Measurements from ENCODE around the gene ULK4. TPM values are rescaled to one million over a fixed set of nuclear protein-coding genes. Genes with fewer than 3 reads are reported as not detected.

The ULK4 gene
- total RNA-seq, 1 experiment from 2014 or later: 6.3 TPM

DNA sequence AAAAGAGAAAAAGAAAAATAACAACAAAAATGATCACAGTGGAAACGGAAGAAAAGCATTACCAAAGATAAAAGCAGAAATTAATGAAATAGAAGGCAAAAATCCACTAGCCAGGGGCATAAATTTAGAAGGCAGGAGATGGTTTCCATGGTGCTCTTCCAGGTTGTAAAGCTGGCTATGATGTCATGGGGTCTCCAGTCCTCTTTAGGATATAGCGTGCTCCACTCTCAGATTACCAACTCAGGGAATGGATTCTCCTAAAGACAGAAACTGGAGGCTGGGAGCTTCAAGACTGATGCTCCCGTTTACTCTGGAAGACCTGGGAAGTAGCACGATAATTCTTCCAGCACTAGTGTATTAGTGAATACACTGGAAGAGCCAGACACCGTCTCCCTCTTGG is 10.9 kb upstream of the ULK4 start (continued):
- no peak for TF ChIP-seq TCF7L2 (IDR thresholded peaks at IDR 0.05; ENCODE audit: borderline replicate concordance, extremely low read depth, insufficient read depth, insufficient read length)
- no peak for TF ChIP-seq SRF (IDR thresholded peaks at IDR 0.05; ENCODE audit: low read depth)
- TF ChIP-seq, protein P1, sequence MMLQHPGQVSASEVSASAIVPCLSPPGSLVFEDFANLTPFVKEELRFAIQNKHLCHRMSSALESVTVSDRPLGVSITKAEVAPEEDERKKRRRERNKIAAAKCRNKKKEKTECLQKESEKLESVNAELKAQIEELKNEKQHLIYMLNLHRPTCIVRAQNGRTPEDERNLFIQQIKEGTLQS (IDR thresholded peaks at IDR 0.05): no peak
- no peak for TF ChIP-seq EZH2 (IDR thresholded peaks at IDR 0.05)
- TF ChIP-seq EGR1 (IDR thresholded peaks at IDR 0.05; ENCODE audit: low read depth): no peak
- TF ChIP-seq YY1 (IDR thresholded peaks at IDR 0.05; ENCODE audit: extremely low read depth, insufficient replicate concordance, low read depth, low read length): no peak
- no peak for TF ChIP-seq ZFX (IDR thresholded peaks at IDR 0.05)
- no peak for TF ChIP-seq SP1 (IDR thresholded peaks at IDR 0.05; ENCODE audit: low read depth)
- no peak for TF ChIP-seq SIN3A (IDR thresholded peaks at IDR 0.05; ENCODE audit: low read depth)
- no peak for TF ChIP-seq POLR2AphosphoS5 (IDR thresholded peaks at IDR 0.05; ENCODE audit: low read depth, low read length)

DNA sequence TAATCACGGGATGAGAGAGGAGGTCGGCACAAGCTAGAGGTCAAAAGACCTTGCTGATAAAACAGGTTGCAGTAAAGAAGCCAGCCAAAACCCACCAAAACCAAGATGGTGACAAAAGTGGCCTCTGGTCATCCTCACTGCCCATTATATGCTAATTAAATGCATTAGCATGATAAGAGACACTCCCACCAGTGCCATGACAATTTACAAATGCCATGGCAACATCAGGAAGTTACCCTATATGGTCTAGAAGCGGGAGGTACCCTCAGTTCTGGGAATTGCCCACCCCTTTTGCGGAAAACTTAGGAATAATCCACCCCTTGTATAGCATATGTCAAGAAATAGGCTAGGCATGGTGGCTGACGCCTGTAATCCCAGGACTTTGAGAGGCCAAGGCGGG is 4.3 kb upstream of the ULK4 start:
- TF ChIP-seq SP1 (IDR thresholded peaks at IDR 0.05; ENCODE audit: low read depth) (no peak), ZFX (IDR thresholded peaks at IDR 0.05) (no peak), EGR1 (IDR thresholded peaks at IDR 0.05; ENCODE audit: low read depth) (no peak), POLR2AphosphoS5 (IDR thresholded peaks at IDR 0.05; ENCODE audit: low read depth, low read length) (no peak), ELF1 (IDR thresholded peaks at IDR 0.05; ENCODE audit: borderline replicate concordance, low read depth) (no peak), REST (IDR thresholded peaks at IDR 0.05; ENCODE audit: low read depth) (no peak), CBX3 (IDR thresholded peaks at IDR 0.05; ENCODE audit: low read depth) (no peak), SRF (IDR thresholded peaks at IDR 0.05; ENCODE audit: low read depth) (no peak)
- H3K27me3 ChIP-seq (ENCODE audit: insufficient read depth, low read length): no peaks in the 10 kb centered on the region
- H3K79me2 ChIP-seq (ENCODE audit: insufficient read depth, low read length): no peaks in the 10 kb centered on the region
- no peak overlapping the region for H2AFZ ChIP-seq (ENCODE audit: low read depth, low read length, poor library complexity, severe bottlenecking)
- no peak overlapping the region for H3K4me3 ChIP-seq (replicated peaks in 1 of 2; ENCODE audit: low read depth in 1 of 2, low read length in 2 of 2)
- H3K27ac ChIP-seq (ENCODE audit: low read depth, low read length): no peak overlapping the region
- no TSS peak for BruUV-seq (replicated peaks)
- ChIA-PET POLR2A (no interaction called here), RAD21 (ENCODE audit: low non-redundant PET in 1 of 2, low total read pairs in 2 of 2, uncharacterized antibody in 2 of 2, unreplicated experiment in 2 of 2) (no interaction called here), CTCF (no interaction called here)
- no peaks in the 10 kb centered on the region for H3K9me3 ChIP-seq (ENCODE audit: control insufficient read depth in 1 of 2, insufficient read depth in 1 of 2, low read depth in 1 of 2, low read length in 2 of 2)
- no peak overlapping the region for H3K4me2 ChIP-seq (ENCODE audit: low read length)
- no peak overlapping the region for H3K9ac ChIP-seq (ENCODE audit: low read length)
- peaks cover 4 to 8% of the 10 kb centered on the region in 2 experiments; a peak in 3 of 4 replicates for H3K4me1 ChIP-seq (ENCODE audit: control insufficient read depth in 1 of 2, insufficient read depth in 2 of 2, low read length in 2 of 2)
- ATAC-seq (no peak), DNase-seq (ENCODE audit: low read depth, low spot score) (no peak)
- no peaks in the 10 kb centered on the region for H4K20me1 ChIP-seq (ENCODE audit: insufficient read depth)
- intact Hi-C loops (cut with micrococcal nuclease): no loop called here
- H3K9me2 ChIP-seq (ENCODE audit: insufficient read depth): no peaks in the 10 kb centered on the region; the same call in 1 of the 2 replicates
- no peaks in the 10 kb centered on the region for H3K36me3 ChIP-seq (ENCODE audit: control insufficient read depth in 1 of 2, insufficient read depth in 2 of 2, low read length in 2 of 2)
